H1 (cell line): ENCODE data around the gene GUCY1B1. TPM values are rescaled to one million over a fixed set of nuclear protein-coding genes. Genes with fewer than 3 reads are reported as not detected.

Source experiments
- CTCF ChIA-PET: fragments of 300-600 bp; sonication (Branson Sonifier 250); formaldehyde crosslinking; loops from one replicate; lab custom pipeline; 2021; ENCODE audit not compliant: partially characterized antibody; lab: Charles Lee
- POLR2A ChIA-PET: fragments of 300-600 bp; sonication (Branson Sonifier 250); formaldehyde crosslinking; loops from one replicate; lab custom pipeline; 2021; ENCODE audit warnings: inconsistent platforms; ENCODE audit not compliant: partially characterized antibody; lab: Charles Lee
- DNase-seq, 2 experiments: peaks; one replicate each; pipeline versions ENCODE4 v3.0.0 to v3.0.0-alpha.2; 2010 to 2022; ENCODE audit warnings: low spot score in 2 of 2, low read depth in 1 of 2, mixed read lengths in 1 of 2
- FAIRE-seq: peaks from 2 replicates; lab custom pipeline; 2011; peaks lifted over from hg19 to GRCh38; lab: Jason Lieb, UNC
- H2AFZ ChIP-seq: 2 replicates; pipeline ENCODE4 v1.8.1; 2012; ENCODE audit warnings: low read length, inconsistent platforms
- H2AK5ac ChIP-seq: 2 replicates; pipeline ENCODE4 v1.6.1; 2013; ENCODE audit warnings: low read depth, low read length
- H2BK120ac ChIP-seq: replicated peaks from 2 replicates; pipeline ENCODE3; 2013; ENCODE audit warnings: low read depth, low read length, inconsistent platforms
- H2BK12ac ChIP-seq: 2 replicates; pipeline ENCODE4 v1.6.1; 2013; ENCODE audit warnings: low read depth, low read length
- H2BK15ac ChIP-seq: 2 replicates; pipeline ENCODE4 v1.6.1; 2013; ENCODE audit warnings: low read length
- H2BK20ac ChIP-seq: 2 replicates; pipeline ENCODE4 v1.6.1; 2013; ENCODE audit warnings: low read length
- H2BK5ac ChIP-seq: 2 replicates; pipeline ENCODE4 v1.6.1; 2013; ENCODE audit warnings: low read depth, low read length
- H3K14ac ChIP-seq: 2 replicates; pipeline ENCODE4 v1.6.1; 2013; ENCODE audit warnings: inconsistent platforms; ENCODE audit not compliant: insufficient read length
- H3K18ac ChIP-seq: 2 replicates; pipeline ENCODE4 v1.6.1; 2013; ENCODE audit warnings: low read length; ENCODE audit errors: extremely low read depth
- H3K23ac ChIP-seq: 2 replicates; pipeline ENCODE4 v1.6.1; 2013; ENCODE audit warnings: inconsistent platforms; ENCODE audit not compliant: insufficient read length
- H3K23me2 ChIP-seq: 2 replicates; pipeline ENCODE4 v1.6.1; 2013; ENCODE audit warnings: low read depth, low read length
- H3K27ac ChIP-seq: 2 replicates; pipeline ENCODE4 v1.6.1; 2011; ENCODE audit warnings: low read depth, low read length, inconsistent platforms
- H3K27me3 ChIP-seq, 4 experiments: replicated peaks in 1 of 4; 1 replicate in 1 of 4; 2 replicates in 3 of 4; pipeline versions ENCODE4 v1.6.1 to v1.8.1; 2011 to 2013; ENCODE audit warnings: low read length in 3 of 4, mild to moderate bottlenecking in 3 of 4, inconsistent platforms in 2 of 4, mixed read lengths in 2 of 4, moderate library complexity in 1 of 4; ENCODE audit not compliant: control insufficient read depth in 3 of 4, insufficient read depth in 3 of 4; ENCODE audit errors: extremely low read depth in 1 of 4
- H3K36me3 ChIP-seq, 4 experiments: 2 replicates each; pipeline versions ENCODE4 v1.6.1 to v1.8.1; 2011 to 2013; ENCODE audit warnings: mild to moderate bottlenecking in 4 of 4, low read length in 3 of 4, moderate library complexity in 2 of 4, control low read depth in 1 of 4, inconsistent platforms in 1 of 4; ENCODE audit not compliant: insufficient read depth in 4 of 4, control insufficient read depth in 2 of 4
- H3K4ac ChIP-seq: replicated peaks from 2 replicates; pipeline ENCODE3; 2013; ENCODE audit warnings: low read length, low read depth, mixed read lengths, inconsistent platforms; ENCODE audit not compliant: insufficient read length
- H3K4me1 ChIP-seq, 4 experiments: replicated peaks in 1 of 4; 1 replicate in 1 of 4; 2 replicates in 3 of 4; pipeline versions ENCODE4 v1.6.1 to v1.8.1; 2011 to 2013; ENCODE audit warnings: low read length in 3 of 4, inconsistent platforms in 2 of 4, mixed read lengths in 1 of 4; ENCODE audit not compliant: insufficient read depth in 4 of 4, control insufficient read depth in 3 of 4
- H3K4me2 ChIP-seq, 2 experiments: 2 replicates each; pipeline versions ENCODE4 v1.6.1 to v1.8.1; 2011 to 2013; ENCODE audit warnings: low read depth in 2 of 2, low read length in 2 of 2, control low read depth in 1 of 2, inconsistent platforms in 1 of 2, mild to moderate bottlenecking in 1 of 2; ENCODE audit not compliant: insufficient read depth in 1 of 2
- H3K4me3 ChIP-seq, 4 experiments: fragments of 200-600, 300-600 bp in 1 of 4; sonication (generic), shearing (Covaris generic), sonication (Bioruptor Twin) in 1 of 4; 2 replicates each; pipeline versions ENCODE4 v1.5.1 to v1.8.1; 2011 to 2016; ENCODE audit warnings: low read length in 4 of 4, low read depth in 3 of 4, control low read depth in 2 of 4, inconsistent platforms in 2 of 4, mild to moderate bottlenecking in 2 of 4, mixed read lengths in 1 of 4, moderate library complexity in 1 of 4; ENCODE audit not compliant: insufficient read depth in 2 of 4; ENCODE audit errors: extremely low read depth in 1 of 4
- H3K56ac ChIP-seq: replicated peaks from 2 replicates; pipeline ENCODE3; 2013; ENCODE audit warnings: low read depth, mild to moderate bottlenecking, mixed read lengths, low read length, inconsistent platforms; ENCODE audit not compliant: insufficient read length
- H3K79me1 ChIP-seq: 2 replicates; pipeline ENCODE4 v1.6.1; 2013; ENCODE audit warnings: low read depth, low read length, control low read depth
- H3K79me2 ChIP-seq, 2 experiments: 2 replicates each; pipeline versions ENCODE4 v1.6.1 to v1.8.1; 2012 to 2013; ENCODE audit warnings: low read length in 2 of 2, mild to moderate bottlenecking in 2 of 2, inconsistent platforms in 1 of 2; ENCODE audit not compliant: insufficient read depth in 2 of 2, control insufficient read depth in 1 of 2
- H3K9ac ChIP-seq, 4 experiments: replicated peaks in 1 of 4; 1 replicate in 1 of 4; 2 replicates in 3 of 4; pipeline versions ENCODE4 v1.6.1 to v1.8.1; 2011 to 2013; ENCODE audit warnings: low read depth in 3 of 4, low read length in 3 of 4, control low read depth in 2 of 4, mild to moderate bottlenecking in 2 of 4, moderate library complexity in 2 of 4, inconsistent platforms in 1 of 4; ENCODE audit errors: extremely low read depth in 1 of 4
- H3K9me3 ChIP-seq, 2 experiments: 2 replicates each; pipeline versions ENCODE4 v1.6.1 to v1.8.1; 2012 to 2013; ENCODE audit warnings: mild to moderate bottlenecking in 2 of 2, moderate library complexity in 2 of 2, control low read depth in 1 of 2, inconsistent platforms in 1 of 2, low read depth in 1 of 2, low read length in 1 of 2, mixed read lengths in 1 of 2; ENCODE audit not compliant: insufficient read depth in 2 of 2
- H4K20me1 ChIP-seq, 2 experiments: replicated peaks in 1 of 2; 2 replicates each; pipeline versions ENCODE3 to v1.8.1; 2011 to 2013; ENCODE audit warnings: inconsistent platforms in 2 of 2, low read length in 2 of 2, mild to moderate bottlenecking in 1 of 2; ENCODE audit not compliant: insufficient read depth in 2 of 2, control insufficient read depth in 1 of 2
- H4K5ac ChIP-seq: 2 replicates; pipeline ENCODE4 v1.6.1; 2013; ENCODE audit warnings: low read length, low read depth, mixed read lengths, inconsistent platforms; ENCODE audit not compliant: insufficient read length
- H4K8ac ChIP-seq: 2 replicates; pipeline ENCODE4 v1.8.0; 2013; ENCODE audit warnings: mild to moderate bottlenecking, moderate library complexity, low read length, inconsistent platforms; ENCODE audit not compliant: insufficient read depth; ENCODE audit errors: extremely low read depth
- H4K91ac ChIP-seq: replicated peaks from 2 replicates; pipeline ENCODE3; 2013; ENCODE audit warnings: low read length, mixed read lengths, inconsistent platforms; ENCODE audit not compliant: insufficient read length
- MAFK ChIP-seq: IDR thresholded peaks from 2 replicates; pipeline ENCODE4 v1.6.1; 2012; ENCODE audit warnings: low read depth, mild to moderate bottlenecking, improper control_type of control experiment, low read length
- RFX5 ChIP-seq: IDR thresholded peaks from 2 replicates; pipeline ENCODE4 v1.6.1; 2011; ENCODE audit warnings: low read depth, low read length, improper control_type of control experiment, borderline replicate concordance
- polyA plus RNA-seq, 7 experiments: library from polyadenylated mRNA; depleted of rRNA in 3 of 7; stranded (reverse) in 5 of 7; unstranded in 2 of 7; fragments of >200 nt in 5 of 7; fragments of 200-250 nt in 2 of 7; gene quantifications; 1 replicate in 5 of 7; 2 replicates in 1 of 7; 4 replicates in 1 of 7; pipeline versions ENCODE4 v1.2.1 to v1.2.3, GENCODE V29; 2011 to 2013; ENCODE audit warnings: missing spikeins in 2 of 7, mixed read lengths in 2 of 7
- total RNA-seq: library from RNA; stranded (reverse); fragmentation: NEBNext Ultra II Directional; extraction: Animal tissue kit (Norgen Biotek cat#: 25700); gene quantifications from 2 replicates; pipeline ENCODE4 v1.2.1, GENCODE V29; 2021

The GUCY1B1 gene
- total and polyA plus RNA-seq, 2 of the 8 experiments (the other 6 are each of a cell fraction or from before 2014, with no cell fraction given) = 1.5 to 2.9 TPM

DNA sequence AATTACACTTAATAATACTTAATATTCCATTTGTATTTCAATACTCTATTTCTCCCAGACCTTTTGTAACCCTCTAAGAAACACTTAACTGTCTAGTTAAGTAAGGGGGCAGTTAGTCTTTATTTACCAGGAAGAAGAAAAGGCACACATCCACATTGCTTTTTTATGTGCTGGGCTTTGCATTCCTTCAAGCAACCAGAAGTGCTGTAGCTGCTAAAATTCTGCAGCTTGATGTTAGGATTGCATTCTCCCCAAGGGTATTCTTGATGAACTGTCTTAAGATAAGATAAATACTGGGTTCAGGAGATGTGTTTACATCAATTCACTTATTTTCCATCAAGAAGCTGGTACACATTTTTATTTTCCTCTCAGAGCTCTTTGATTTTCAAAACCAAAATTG lies 83.3 kb downstream of the GUCY1B1 start:
- Histone ChIP-seq H3K23me2 (no peaks in the 10 kb centered on the region; the same call in 1 of the 2 replicates), H3K27ac (no peak overlapping the region), H3K79me2 (no peaks in the 10 kb centered on the region), H2AFZ (no peak overlapping the region), H3K27me3 (no peaks in the 10 kb centered on the region), H3K4me2 (no peak overlapping the region), H3K18ac (no peak overlapping the region), H4K5ac (no peak overlapping the region), H2BK15ac (no peak overlapping the region), H4K91ac (no peak overlapping the region), H2BK120ac (no peak overlapping the region), H3K4me3 (no peak overlapping the region), H4K8ac (no peak overlapping the region), H3K36me3 (no peaks in the 10 kb centered on the region), H2AK5ac (no peak overlapping the region), H3K9me3 (peaks cover 4 to 10% of the 10 kb centered on the region in 2 experiments; a peak in 2 of 4 replicates), H2BK20ac (no peak overlapping the region), H2BK12ac (no peak overlapping the region), H3K4me1 (no peaks in the 10 kb centered on the region; a peak in 1 of 7 replicates), H3K9ac (no peak overlapping the region), H3K79me1 (no peaks in the 10 kb centered on the region), H4K20me1 (no peaks in the 10 kb centered on the region), H3K56ac (no peak overlapping the region), H3K23ac (no peak overlapping the region), H3K14ac (no peak overlapping the region), H2BK5ac (no peak overlapping the region), H3K4ac (no peak overlapping the region)
- no peak for FAIRE-seq
- no peak for DNase-seq
- POLR2A ChIA-PET = no interaction called here
- CTCF ChIA-PET = interaction anchor here (1.0 kb wide), 1 partner anchor 110 kb away, joined by 3 read pairs; no protein-coding TSS in a partner anchor
- no peak for TF ChIP-seq MAFK
- TF ChIP-seq RFX5 = no peak
